ENCODE measurements around the gene EHBP1L1.

DNA sequence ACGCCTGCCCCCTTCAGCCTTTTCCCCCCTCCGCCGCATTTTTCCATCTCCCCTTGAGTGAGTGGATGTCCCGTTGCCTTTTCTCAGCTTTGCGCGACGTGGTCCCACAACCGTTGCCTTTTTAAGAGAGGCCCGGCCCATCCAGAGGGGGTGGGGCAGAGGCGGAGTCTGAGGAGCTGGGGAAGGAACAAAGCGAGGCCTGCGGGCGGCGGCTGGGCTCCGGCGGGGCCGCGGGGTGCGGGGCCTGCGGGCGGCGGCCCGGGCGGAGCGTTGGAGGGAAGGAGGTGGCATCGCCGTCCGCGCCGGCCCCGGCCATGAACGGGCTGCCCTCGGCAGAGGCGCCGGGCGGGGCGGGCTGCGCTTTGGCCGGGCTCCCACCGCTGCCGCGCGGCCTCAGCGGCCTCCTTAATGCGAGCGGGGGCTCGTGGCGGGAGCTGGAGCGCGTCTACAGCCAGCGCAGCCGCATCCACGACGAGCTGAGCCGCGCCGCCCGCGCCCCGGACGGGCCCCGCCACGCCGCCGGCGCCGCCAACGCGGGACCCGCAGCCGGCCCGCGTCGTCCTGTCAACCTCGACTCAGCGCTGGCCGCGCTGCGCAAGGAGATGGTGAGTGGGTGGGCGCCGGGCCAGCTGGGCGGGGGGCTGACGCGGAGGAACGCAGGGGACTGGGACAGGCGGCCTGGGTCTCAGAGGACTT is 3.3 kb upstream of the EHBP1L1 start, which contains the start of gene FAM89B:
- TF ChIP-seq, protein P1, sequence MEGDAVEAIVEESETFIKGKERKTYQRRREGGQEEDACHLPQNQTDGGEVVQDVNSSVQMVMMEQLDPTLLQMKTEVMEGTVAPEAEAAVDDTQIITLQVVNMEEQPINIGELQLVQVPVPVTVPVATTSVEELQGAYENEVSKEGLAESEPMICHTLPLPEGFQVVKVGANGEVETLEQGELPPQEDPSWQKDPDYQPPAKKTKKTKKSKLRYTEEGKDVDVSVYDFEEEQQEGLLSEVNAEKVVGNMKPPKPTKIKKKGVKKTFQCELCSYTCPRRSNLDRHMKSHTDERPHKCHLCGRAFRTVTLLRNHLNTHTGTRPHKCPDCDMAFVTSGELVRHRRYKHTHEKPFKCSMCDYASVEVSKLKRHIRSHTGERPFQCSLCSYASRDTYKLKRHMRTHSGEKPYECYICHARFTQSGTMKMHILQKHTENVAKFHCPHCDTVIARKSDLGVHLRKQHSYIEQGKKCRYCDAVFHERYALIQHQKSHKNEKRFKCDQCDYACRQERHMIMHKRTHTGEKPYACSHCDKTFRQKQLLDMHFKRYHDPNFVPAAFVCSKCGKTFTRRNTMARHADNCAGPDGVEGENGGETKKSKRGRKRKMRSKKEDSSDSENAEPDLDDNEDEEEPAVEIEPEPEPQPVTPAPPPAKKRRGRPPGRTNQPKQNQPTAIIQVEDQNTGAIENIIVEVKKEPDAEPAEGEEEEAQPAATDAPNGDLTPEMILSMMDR (IDR thresholded peaks at IDR 0.05), result no peak
- peak; percentile 72 for TF ChIP-seq POLR2A (IDR thresholded peaks at IDR 0.05)
- no peak for TF ChIP-seq EP300 (IDR thresholded peaks at IDR 0.05)

Data from ovary (tissue), 3 donors.